Astrocyte (in vitro differentiated cells and primary cell): ENCODE data around the gene VRK2.
"Not testable (repeated sequence)": the region's sequence is repeated elsewhere in the genome, so short reads cannot be mapped to it uniquely, and the experiment has no call there.

ENCODE experiments used
- EZH2 ChIP-seq: IDR thresholded peaks from 2 replicates; pipeline ENCODE4 v1.6.1; 2012; ENCODE audit warnings: mild to moderate bottlenecking, low read length, inconsistent platforms; ENCODE audit not compliant: insufficient read depth
- TF ChIP-seq, protein P1 (sequence below): IDR thresholded peaks from 2 replicates; pipeline ENCODE4 v1.5.1; 2011; ENCODE audit warnings: low read depth, mild to moderate bottlenecking, inconsistent platforms, low read length, moderate library complexity; ENCODE audit not compliant: insufficient read depth

DNA sequence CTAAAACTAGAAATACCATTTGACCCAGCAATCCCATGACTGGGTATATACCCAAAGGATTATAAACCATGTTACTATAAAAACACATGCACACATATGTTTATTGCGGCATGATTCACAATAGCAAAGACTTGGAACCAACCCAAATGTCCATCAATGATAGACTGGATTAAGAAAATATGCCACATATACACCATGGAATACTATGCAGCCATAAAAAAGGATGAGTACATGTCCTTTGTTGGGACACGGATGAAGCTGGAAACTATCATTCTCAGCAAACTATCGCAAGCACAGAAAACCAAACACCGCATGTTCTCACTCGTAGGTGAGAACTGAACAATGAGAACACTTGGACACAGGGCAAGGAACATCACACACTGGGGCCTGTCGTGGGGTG lies 140.4 kb downstream of the VRK2 start:
- TF ChIP-seq EZH2: not testable (repeated sequence)
- TF ChIP-seq, protein P1, sequence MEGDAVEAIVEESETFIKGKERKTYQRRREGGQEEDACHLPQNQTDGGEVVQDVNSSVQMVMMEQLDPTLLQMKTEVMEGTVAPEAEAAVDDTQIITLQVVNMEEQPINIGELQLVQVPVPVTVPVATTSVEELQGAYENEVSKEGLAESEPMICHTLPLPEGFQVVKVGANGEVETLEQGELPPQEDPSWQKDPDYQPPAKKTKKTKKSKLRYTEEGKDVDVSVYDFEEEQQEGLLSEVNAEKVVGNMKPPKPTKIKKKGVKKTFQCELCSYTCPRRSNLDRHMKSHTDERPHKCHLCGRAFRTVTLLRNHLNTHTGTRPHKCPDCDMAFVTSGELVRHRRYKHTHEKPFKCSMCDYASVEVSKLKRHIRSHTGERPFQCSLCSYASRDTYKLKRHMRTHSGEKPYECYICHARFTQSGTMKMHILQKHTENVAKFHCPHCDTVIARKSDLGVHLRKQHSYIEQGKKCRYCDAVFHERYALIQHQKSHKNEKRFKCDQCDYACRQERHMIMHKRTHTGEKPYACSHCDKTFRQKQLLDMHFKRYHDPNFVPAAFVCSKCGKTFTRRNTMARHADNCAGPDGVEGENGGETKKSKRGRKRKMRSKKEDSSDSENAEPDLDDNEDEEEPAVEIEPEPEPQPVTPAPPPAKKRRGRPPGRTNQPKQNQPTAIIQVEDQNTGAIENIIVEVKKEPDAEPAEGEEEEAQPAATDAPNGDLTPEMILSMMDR: not testable (repeated sequence)
